ENCODE measurements around the gene ZNF618. TPM values are rescaled to one million over a fixed set of nuclear protein-coding genes. Genes with fewer than 3 reads are reported as not detected.

Gene ZNF618
- polyA plus RNA-seq, 1 of the 3 experiments (the other 2 are of a cell fraction): 6.2 TPM

- Histone ChIP-seq H3F3A (replicated peaks; ENCODE audit: insufficient read depth) (peaks cover 6% of the 10 kb centered on the region), H3K4me1 (ENCODE audit: control insufficient read depth in 1 of 2, insufficient read depth in 2 of 2, low read depth in 1 of 2, low read length in 1 of 2) (peaks cover 0 to 9% of the 10 kb centered on the region in 2 experiments; a peak in 1 of 4 replicates), H3K9ac (no peak overlapping the region), H3K36me3 (replicated peaks in 1 of 2; ENCODE audit: control insufficient read depth in 1 of 2, insufficient read depth in 2 of 2, low read length in 1 of 2) (no peaks in the 10 kb centered on the region), H2AFZ (ENCODE audit: low read depth) (no peak overlapping the region), H3K9me3 (no peaks in the 10 kb centered on the region), H4K20me1 (ENCODE audit: insufficient read depth) (no peaks in the 10 kb centered on the region), H3K79me2 (ENCODE audit: insufficient read depth) (no peaks in the 10 kb centered on the region), H3K4me2 (0 out of 2 replicates have a peak overlapping the region, but pooled peaks have one; percentile 89), H3K27ac (ENCODE audit: low read depth in 2 of 2, low read length in 1 of 2) (no peak overlapping the region), H3K4me3 (ENCODE audit: low read depth in 2 of 2, low read length in 1 of 2) (no peak overlapping the region), H3K9me2 (no peaks in the 10 kb centered on the region), H3K27me3 (ENCODE audit: insufficient read depth) (peaks cover 8% of the 10 kb centered on the region; the same call in 1 of the 2 replicates)
- no peak for DNase-seq
- POLR2A ChIA-PET: interaction anchor here (1.1 kb wide), 1 partner anchor 12 kb away, joined by 3 read pairs; no protein-coding TSS in a partner anchor
- TF ChIP-seq, protein P1, sequence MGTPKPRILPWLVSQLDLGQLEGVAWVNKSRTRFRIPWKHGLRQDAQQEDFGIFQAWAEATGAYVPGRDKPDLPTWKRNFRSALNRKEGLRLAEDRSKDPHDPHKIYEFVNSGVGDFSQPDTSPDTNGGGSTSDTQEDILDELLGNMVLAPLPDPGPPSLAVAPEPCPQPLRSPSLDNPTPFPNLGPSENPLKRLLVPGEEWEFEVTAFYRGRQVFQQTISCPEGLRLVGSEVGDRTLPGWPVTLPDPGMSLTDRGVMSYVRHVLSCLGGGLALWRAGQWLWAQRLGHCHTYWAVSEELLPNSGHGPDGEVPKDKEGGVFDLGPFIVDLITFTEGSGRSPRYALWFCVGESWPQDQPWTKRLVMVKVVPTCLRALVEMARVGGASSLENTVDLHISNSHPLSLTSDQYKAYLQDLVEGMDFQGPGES (IDR thresholded peaks at IDR 0.05; ENCODE audit: low read depth, low read length): no peak
- TF ChIP-seq MXI1 (IDR thresholded peaks at IDR 0.05; ENCODE audit: low read depth, low read length) (no peak), GABPA (IDR thresholded peaks at IDR 0.05; ENCODE audit: low read depth) (no peak), POLR2AphosphoS5 (IDR thresholded peaks at IDR 0.05; ENCODE audit: low read depth, low read length) (no peak), SMC3 (IDR thresholded peaks at IDR 0.05; ENCODE audit: low read depth, low read length) (no peak), YY1 (IDR thresholded peaks at IDR 0.05; ENCODE audit: low read depth) (no peak), ELF1 (IDR thresholded peaks at IDR 0.05) (no peak), RXRA (IDR thresholded peaks at IDR 0.05; ENCODE audit: borderline replicate concordance, low read depth) (no peak), TAF1 (IDR thresholded peaks at IDR 0.05; ENCODE audit: borderline replicate concordance, low read depth, low read length) (no peak), TEAD4 (IDR thresholded peaks at IDR 0.05; ENCODE audit: borderline replicate concordance, insufficient read depth) (no peak), CHD2 (IDR thresholded peaks at IDR 0.05; ENCODE audit: low read length, partially characterized antibody) (no peak), MAX (IDR thresholded peaks at IDR 0.05; ENCODE audit: low read depth) (no peak), SIN3A (IDR thresholded peaks at IDR 0.05; ENCODE audit: borderline replicate concordance, low read depth, low read length) (no peak), EP300 (IDR thresholded peaks at IDR 0.05; ENCODE audit: borderline replicate concordance in 1 of 2, low read depth in 1 of 2, low read length in 1 of 2) (no peak), TCF12 (IDR thresholded peaks at IDR 0.05) (no peak), FOXM1 (IDR thresholded peaks at IDR 0.05; ENCODE audit: low read depth) (no peak), MEF2A (IDR thresholded peaks at IDR 0.05; ENCODE audit: borderline replicate concordance, low read depth) (no peak), NRF1 (IDR thresholded peaks at IDR 0.05; ENCODE audit: low read depth, low read length) (no peak)
- TF ChIP-seq, protein P2, sequence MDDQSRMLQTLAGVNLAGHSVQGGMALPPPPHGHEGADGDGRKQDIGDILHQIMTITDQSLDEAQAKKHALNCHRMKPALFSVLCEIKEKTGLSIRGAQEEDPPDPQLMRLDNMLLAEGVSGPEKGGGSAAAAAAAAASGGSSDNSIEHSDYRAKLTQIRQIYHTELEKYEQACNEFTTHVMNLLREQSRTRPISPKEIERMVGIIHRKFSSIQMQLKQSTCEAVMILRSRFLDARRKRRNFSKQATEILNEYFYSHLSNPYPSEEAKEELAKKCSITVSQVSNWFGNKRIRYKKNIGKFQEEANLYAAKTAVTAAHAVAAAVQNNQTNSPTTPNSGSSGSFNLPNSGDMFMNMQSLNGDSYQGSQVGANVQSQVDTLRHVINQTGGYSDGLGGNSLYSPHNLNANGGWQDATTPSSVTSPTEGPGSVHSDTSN (IDR thresholded peaks at IDR 0.05): no peak
- TF ChIP-seq, protein P3, sequence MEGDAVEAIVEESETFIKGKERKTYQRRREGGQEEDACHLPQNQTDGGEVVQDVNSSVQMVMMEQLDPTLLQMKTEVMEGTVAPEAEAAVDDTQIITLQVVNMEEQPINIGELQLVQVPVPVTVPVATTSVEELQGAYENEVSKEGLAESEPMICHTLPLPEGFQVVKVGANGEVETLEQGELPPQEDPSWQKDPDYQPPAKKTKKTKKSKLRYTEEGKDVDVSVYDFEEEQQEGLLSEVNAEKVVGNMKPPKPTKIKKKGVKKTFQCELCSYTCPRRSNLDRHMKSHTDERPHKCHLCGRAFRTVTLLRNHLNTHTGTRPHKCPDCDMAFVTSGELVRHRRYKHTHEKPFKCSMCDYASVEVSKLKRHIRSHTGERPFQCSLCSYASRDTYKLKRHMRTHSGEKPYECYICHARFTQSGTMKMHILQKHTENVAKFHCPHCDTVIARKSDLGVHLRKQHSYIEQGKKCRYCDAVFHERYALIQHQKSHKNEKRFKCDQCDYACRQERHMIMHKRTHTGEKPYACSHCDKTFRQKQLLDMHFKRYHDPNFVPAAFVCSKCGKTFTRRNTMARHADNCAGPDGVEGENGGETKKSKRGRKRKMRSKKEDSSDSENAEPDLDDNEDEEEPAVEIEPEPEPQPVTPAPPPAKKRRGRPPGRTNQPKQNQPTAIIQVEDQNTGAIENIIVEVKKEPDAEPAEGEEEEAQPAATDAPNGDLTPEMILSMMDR (IDR thresholded peaks at IDR 0.05): no peak
- CTCF ChIA-PET: interaction anchor here (1.3 to 9.1 kb wide), 6 partner anchors 10 to 289 kb away, joined by 4 to 66 read pairs (median 18); no protein-coding TSS in a partner anchor
- WGBS (ENCODE audit: low lambda C conversion rate): 87% methylated on average over 10 of the region's 14 CpGs
These were observed 220.9 kb downstream of the ZNF618 start for GRCh38 chr9:114096866-114097612.
